Measurements from ENCODE around the gene FASN.

FASN gene

GRCh38 chr17:82117139-82118090 lies 19.4 kb upstream of the FASN start:
- no peak for DNase-seq (ENCODE audit: low read depth)

GRCh38 chr17:82116246-82116645 lies 18.2 kb upstream of the FASN start:
- DNase-seq (ENCODE audit: low read depth) = no peak

- DNase-seq (ENCODE audit: low read depth) = no peak
These were observed 16.8 kb upstream of the FASN start for GRCh38 chr17:82114872-82115271.

- DNase-seq (ENCODE audit: low read depth) = no peak
These were observed 16.4 kb upstream of the FASN start for GRCh38 chr17:82114447-82114846.

- DNase-seq (ENCODE audit: low read depth) = no peak
These were observed 15.9 kb upstream of the FASN start for GRCh38 chr17:82113941-82114340.

GRCh38 chr17:82113422-82113821 lies 15.4 kb upstream of the FASN start:
- no peak for DNase-seq (ENCODE audit: low read depth)

- no peak for DNase-seq (ENCODE audit: low read depth)
These were observed 14.9 kb upstream of the FASN start for GRCh38 chr17:82112914-82113311.

- no peak for DNase-seq (ENCODE audit: low read depth)
These were observed 14.3 kb upstream of the FASN start for GRCh38 chr17:82112181-82112913.

GRCh38 chr17:82110298-82110697 lies 12.3 kb upstream of the FASN start:
- DNase-seq (ENCODE audit: low read depth) = no peak

GRCh38 chr17:82108961-82109475 lies 11.0 kb upstream of the FASN start:
- no peak for DNase-seq (ENCODE audit: low read depth)

- no peak for DNase-seq (ENCODE audit: low read depth)
These were observed 10.5 kb upstream of the FASN start for GRCh38 chr17:82108496-82108945.

GRCh38 chr17:82108038-82108437 lies 10.0 kb upstream of the FASN start:
- DNase-seq (ENCODE audit: low read depth) = no peak

GRCh38 chr17:82107341-82107860 lies 9.4 kb upstream of the FASN start:
- no peak for DNase-seq (ENCODE audit: low read depth)

GRCh38 chr17:82106688-82107305 lies 8.8 kb upstream of the FASN start:
- no peak for DNase-seq (ENCODE audit: low read depth)

GRCh38 chr17:82105882-82106687 lies 8.0 kb upstream of the FASN start:
- no peak for DNase-seq (ENCODE audit: low read depth)

GRCh38 chr17:82105417-82105881 lies 7.4 kb upstream of the FASN start:
- DNase-seq (ENCODE audit: low read depth) = no peak

- DNase-seq (ENCODE audit: low read depth) = no peak
These were observed 6.9 kb upstream of the FASN start for GRCh38 chr17:82104797-82105416.

GRCh38 chr17:82103553-82104451 lies 5.8 kb upstream of the FASN start:
- no peak for DNase-seq (ENCODE audit: low read depth)
